ENCODE measurements around the gene XPNPEP3.
"Not testable (repeated sequence)": the region's sequence is repeated elsewhere in the genome, so short reads cannot be mapped to it uniquely, and the experiment has no call there.

Gene XPNPEP3

GRCh38 chr22:40829131-40829530, 27.8 kb upstream of the XPNPEP3 start:
- no peak overlapping the region for H3K9ac ChIP-seq (ENCODE audit: low read length)
- H3K36me3 ChIP-seq (ENCODE audit: control insufficient read depth, insufficient read depth, low read length, severe bottlenecking): peaks cover 93% of the 10 kb centered on the region
- H3K9me3 ChIP-seq (ENCODE audit: control insufficient read depth, low read length): no peaks in the 10 kb centered on the region
- DNase-seq (ENCODE audit: low read depth): no peak
- peaks cover 9% of the 10 kb centered on the region for H3K4me1 ChIP-seq (ENCODE audit: control insufficient read depth, insufficient read depth, low read length)
- no peak overlapping the region for H3K4me3 ChIP-seq (ENCODE audit: low read length)
- no peaks in the 10 kb centered on the region for H3K27me3 ChIP-seq (replicated peaks; ENCODE audit: control insufficient read depth, insufficient read depth, low read length)

- H3K36me3 ChIP-seq (ENCODE audit: control insufficient read depth, insufficient read depth, low read length, severe bottlenecking): peaks cover 97% of the 10 kb centered on the region
- no peaks in the 10 kb centered on the region for H3K4me1 ChIP-seq (ENCODE audit: control insufficient read depth, insufficient read depth, low read length)
- H3K27me3 ChIP-seq (replicated peaks; ENCODE audit: control insufficient read depth, insufficient read depth, low read length): no peaks in the 10 kb centered on the region
- H3K9me3 ChIP-seq (ENCODE audit: control insufficient read depth, low read length): no peaks in the 10 kb centered on the region
- no peak overlapping the region for H3K4me3 ChIP-seq (ENCODE audit: low read length)
- no peak overlapping the region for H3K9ac ChIP-seq (ENCODE audit: low read length)
- no peak for DNase-seq (ENCODE audit: low read depth)
Observed at GRCh38 chr22:40834619-40835018, 22.3 kb upstream of the XPNPEP3 start.

GRCh38 chr22:40838486-40838885, 18.5 kb upstream of the XPNPEP3 start:
- H3K9me3 ChIP-seq (ENCODE audit: control insufficient read depth, low read length): no peaks in the 10 kb centered on the region
- no peaks in the 10 kb centered on the region for H3K4me1 ChIP-seq (ENCODE audit: control insufficient read depth, insufficient read depth, low read length)
- no peaks in the 10 kb centered on the region for H3K27me3 ChIP-seq (replicated peaks; ENCODE audit: control insufficient read depth, insufficient read depth, low read length)
- H3K36me3 ChIP-seq (ENCODE audit: control insufficient read depth, insufficient read depth, low read length, severe bottlenecking): peaks cover 97% of the 10 kb centered on the region
- no peak overlapping the region for H3K4me3 ChIP-seq (ENCODE audit: low read length)
- DNase-seq (ENCODE audit: low read depth): no peak
- H3K9ac ChIP-seq (ENCODE audit: low read length): no peak overlapping the region

- H3K9me3 ChIP-seq (ENCODE audit: control insufficient read depth, low read length): no peaks in the 10 kb centered on the region
- H3K36me3 ChIP-seq (ENCODE audit: control insufficient read depth, insufficient read depth, low read length, severe bottlenecking): peaks cover 100% of the 10 kb centered on the region
- H3K27me3 ChIP-seq (replicated peaks; ENCODE audit: control insufficient read depth, insufficient read depth, low read length): no peaks in the 10 kb centered on the region
- H3K9ac ChIP-seq (ENCODE audit: low read length): no peak overlapping the region
- DNase-seq (ENCODE audit: low read depth): no peak
- no peaks in the 10 kb centered on the region for H3K4me1 ChIP-seq (ENCODE audit: control insufficient read depth, insufficient read depth, low read length)
- H3K4me3 ChIP-seq (ENCODE audit: low read length): no peak overlapping the region
Observed at GRCh38 chr22:40844951-40845350, 12.0 kb upstream of the XPNPEP3 start.

- not testable (repeated sequence) for H3K9me3 ChIP-seq (ENCODE audit: control insufficient read depth, low read length); DNase-seq (ENCODE audit: low read depth); H3K4me1 ChIP-seq (ENCODE audit: control insufficient read depth, insufficient read depth, low read length); H3K9ac ChIP-seq (ENCODE audit: low read length); H3K4me3 ChIP-seq (ENCODE audit: low read length); H3K27me3 ChIP-seq (replicated peaks; ENCODE audit: control insufficient read depth, insufficient read depth, low read length)
- H3K36me3 ChIP-seq (ENCODE audit: control insufficient read depth, insufficient read depth, low read length, severe bottlenecking): peaks cover 100% of the 10 kb centered on the region
Observed at GRCh38 chr22:40845816-40846215, 11.1 kb upstream of the XPNPEP3 start.

DNA sequence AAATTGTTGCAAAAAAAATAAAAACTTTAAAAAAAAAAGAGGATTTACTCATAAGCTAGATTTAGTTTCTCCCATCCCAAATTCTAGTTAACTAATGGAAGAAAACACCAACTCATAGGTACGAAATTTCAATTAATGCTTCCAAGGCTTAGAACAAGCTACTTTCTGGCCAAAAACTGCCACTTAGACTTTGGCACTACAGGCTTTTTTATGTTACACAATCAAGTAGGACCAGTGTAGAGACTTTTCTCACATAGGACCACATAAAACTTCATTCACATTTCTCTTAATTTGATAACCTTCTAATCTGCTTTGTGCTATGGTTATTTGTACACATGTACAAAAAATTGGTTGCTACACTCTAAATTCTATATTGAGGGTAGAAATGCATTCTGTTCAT, 3.6 kb upstream of the XPNPEP3 start:
- H3K4me3 ChIP-seq (ENCODE audit: low read length): peak overlapping the region; percentile 99
- peaks cover 27% of the 10 kb centered on the region for H3K36me3 ChIP-seq (ENCODE audit: control insufficient read depth, insufficient read depth, low read length, severe bottlenecking)
- peak overlapping the region; percentile 100 for H3K9ac ChIP-seq (ENCODE audit: low read length)
- peaks cover 45% of the 10 kb centered on the region for H3K4me1 ChIP-seq (ENCODE audit: control insufficient read depth, insufficient read depth, low read length)
- H3K27me3 ChIP-seq (replicated peaks; ENCODE audit: control insufficient read depth, insufficient read depth, low read length): no peaks in the 10 kb centered on the region
- DNase-seq (ENCODE audit: low read depth): peak; percentile 15
- H3K9me3 ChIP-seq (ENCODE audit: control insufficient read depth, low read length): no peaks in the 10 kb centered on the region

- Histone ChIP-seq H3K4me3 (ENCODE audit: low read length) (peak overlapping the region; percentile 99), H3K36me3 (ENCODE audit: control insufficient read depth, insufficient read depth, low read length, severe bottlenecking) (peaks cover 21% of the 10 kb centered on the region), H3K9me3 (ENCODE audit: control insufficient read depth, low read length) (no peaks in the 10 kb centered on the region), H3K4me1 (ENCODE audit: control insufficient read depth, insufficient read depth, low read length) (peaks cover 49% of the 10 kb centered on the region), H3K9ac (ENCODE audit: low read length) (peak overlapping the region; percentile 100), H3K27me3 (replicated peaks; ENCODE audit: control insufficient read depth, insufficient read depth, low read length) (no peaks in the 10 kb centered on the region)
- peak; percentile 40 for DNase-seq (ENCODE audit: low read depth)
Observed at GRCh38 chr22:40853961-40854360, 3.0 kb upstream of the XPNPEP3 start.

GRCh38 chr22:40855071-40855978, 1.6 kb upstream of the XPNPEP3 start:
- H3K27me3 ChIP-seq (replicated peaks; ENCODE audit: control insufficient read depth, insufficient read depth, low read length): no peaks in the 10 kb centered on the region
- H3K4me3 ChIP-seq (ENCODE audit: low read length): peak overlapping the region; percentile 99
- H3K36me3 ChIP-seq (ENCODE audit: control insufficient read depth, insufficient read depth, low read length, severe bottlenecking): peaks cover 7% of the 10 kb centered on the region
- DNase-seq (ENCODE audit: low read depth): peak; percentile 56
- H3K4me1 ChIP-seq (ENCODE audit: control insufficient read depth, insufficient read depth, low read length): peaks cover 54% of the 10 kb centered on the region
- no peaks in the 10 kb centered on the region for H3K9me3 ChIP-seq (ENCODE audit: control insufficient read depth, low read length)
- H3K9ac ChIP-seq (ENCODE audit: low read length): peak overlapping the region; percentile 100

GRCh38 chr22:40855979-40856512, 902 bp upstream of the XPNPEP3 start:
- Histone ChIP-seq H3K36me3 (ENCODE audit: control insufficient read depth, insufficient read depth, low read length, severe bottlenecking) (peaks cover 4% of the 10 kb centered on the region), H3K9ac (ENCODE audit: low read length) (peak overlapping the region; percentile 100), H3K9me3 (ENCODE audit: control insufficient read depth, low read length) (no peaks in the 10 kb centered on the region), H3K27me3 (replicated peaks; ENCODE audit: control insufficient read depth, insufficient read depth, low read length) (no peaks in the 10 kb centered on the region), H3K4me1 (ENCODE audit: control insufficient read depth, insufficient read depth, low read length) (peaks cover 57% of the 10 kb centered on the region), H3K4me3 (ENCODE audit: low read length) (peak overlapping the region; percentile 99)
- peak; percentile 68 for DNase-seq (ENCODE audit: low read depth)

DNA sequence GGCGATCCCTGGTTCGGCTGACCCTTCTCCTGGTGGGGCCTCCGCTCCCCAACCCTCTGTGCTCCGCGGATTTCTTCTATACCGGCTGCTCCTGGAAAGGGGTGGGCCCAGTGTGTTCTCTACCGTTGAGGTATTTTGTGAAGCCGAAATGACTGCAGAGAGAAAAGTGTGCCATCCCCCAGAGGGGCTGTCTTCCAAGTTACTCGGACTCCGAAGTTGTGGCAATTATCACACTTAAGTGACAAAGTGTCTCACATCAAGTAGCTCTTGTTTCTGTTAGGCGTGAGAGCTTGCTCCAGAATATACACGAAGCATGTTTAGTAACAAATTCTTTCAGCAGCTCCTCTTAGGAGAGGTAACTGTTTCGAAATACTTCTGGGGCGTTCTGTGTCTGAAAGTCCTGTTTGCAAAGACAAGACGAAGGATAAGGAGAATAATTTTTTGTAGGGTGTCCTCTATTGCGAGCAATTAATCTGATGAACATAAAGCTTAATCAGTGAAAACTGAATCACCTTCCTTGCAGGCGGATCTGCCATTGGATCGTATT, 434 bp downstream of the XPNPEP3 start:
- DNase-seq (ENCODE audit: low read depth): peak; percentile 67
- Histone ChIP-seq H3K9ac (ENCODE audit: low read length) (peak overlapping the region; percentile 100), H3K4me3 (ENCODE audit: low read length) (peak overlapping the region; percentile 99), H3K4me1 (ENCODE audit: control insufficient read depth, insufficient read depth, low read length) (peaks cover 60% of the 10 kb centered on the region), H3K36me3 (ENCODE audit: control insufficient read depth, insufficient read depth, low read length, severe bottlenecking) (peaks cover 4% of the 10 kb centered on the region), H3K27me3 (replicated peaks; ENCODE audit: control insufficient read depth, insufficient read depth, low read length) (no peaks in the 10 kb centered on the region), H3K9me3 (ENCODE audit: control insufficient read depth, low read length) (no peaks in the 10 kb centered on the region)

GRCh38 chr22:40862013-40862412, 5.1 kb downstream of the XPNPEP3 start, which contains the start of gene DNAJB7:
DNAJB7 (minus strand) TSS chr22:40862113; CDS start chr22:40861994, 119 bp downstream.
- Histone ChIP-seq H3K9me3 (ENCODE audit: control insufficient read depth, low read length) (no peaks in the 10 kb centered on the region), H3K4me1 (ENCODE audit: control insufficient read depth, insufficient read depth, low read length) (peaks cover 29% of the 10 kb centered on the region), H3K27me3 (replicated peaks; ENCODE audit: control insufficient read depth, insufficient read depth, low read length) (no peaks in the 10 kb centered on the region), H3K4me3 (ENCODE audit: low read length) (no peak within 1 kb of the TSS), H3K9ac (ENCODE audit: low read length) (no peak within 1 kb of the TSS), H3K36me3 (ENCODE audit: control insufficient read depth, insufficient read depth, low read length, severe bottlenecking) (peaks cover 4% of the 10 kb centered on the region)
- DNase-seq (ENCODE audit: low read depth): no peak
